Natural killer cell (primary cell): Measurements from ENCODE around the gene ARHGAP26. TPM values are rescaled to one million over a fixed set of nuclear protein-coding genes. Genes with fewer than 3 reads are reported as not detected.
A peak's percentile ranks its signal among the peaks of the same experiment; 100 is the strongest.

ENCODE experiments used
- ATAC-seq, 3 donors: fragments of 150-1000 bp in 2 of 3; fragments of 200-7000 bp in 1 of 3; cut with Tn5 transposase; 1 replicate in 1 of 3; 2 replicates in 2 of 3; pipeline ENCODE4 v1.10.0; 2021; ENCODE audit warnings: mild to moderate bottlenecking in 2 of 3, moderate library complexity in 2 of 3
- DNase-seq, 2 donors: peaks; one replicate each; pipeline versions ENCODE4 v3.0.0 to v3.0.0-alpha.2; 2013 to 2021; ENCODE audit warnings: mixed read lengths in 1 of 2
- H3K27ac ChIP-seq: one replicate; pipeline ENCODE4 v1.5.1; 2013; ENCODE audit warnings: mild to moderate bottlenecking, low read length
- H3K27me3 ChIP-seq: one replicate; pipeline ENCODE4 v1.6.1; 2013; ENCODE audit warnings: low read length; ENCODE audit not compliant: control insufficient read depth, insufficient read depth
- H3K36me3 ChIP-seq: one replicate; pipeline ENCODE4 v1.6.1; 2013; ENCODE audit warnings: low read length; ENCODE audit not compliant: control insufficient read depth, insufficient read depth
- H3K4me1 ChIP-seq: one replicate; pipeline ENCODE4 v1.6.1; 2013; ENCODE audit warnings: low read length; ENCODE audit not compliant: control insufficient read depth, insufficient read depth
- H3K4me3 ChIP-seq: one replicate; pipeline ENCODE4 v1.5.1; 2013; ENCODE audit warnings: low read length
- H3K9me3 ChIP-seq: one replicate; pipeline ENCODE4 v1.6.1; 2013; ENCODE audit warnings: low read length; ENCODE audit not compliant: control insufficient read depth, insufficient read depth
- H3K27ac Mint-ChIP-seq, 2 donors: one replicate each; pipeline ENCODE4 v1.8.0; 2022; ENCODE audit warnings: mild to moderate bottlenecking in 2 of 2, mixed read lengths in 2 of 2, moderate library complexity in 1 of 2
- H3K27me3 Mint-ChIP-seq, 2 donors: one replicate each; pipeline ENCODE4 v1.8.0; 2022; ENCODE audit warnings: low read depth in 2 of 2, mixed read lengths in 2 of 2
- H3K36me3 Mint-ChIP-seq: one replicate; pipeline ENCODE4 v1.8.0; 2022; ENCODE audit warnings: mixed read lengths
- H3K4me1 Mint-ChIP-seq, 2 donors: one replicate each; pipeline ENCODE4 v1.8.0; 2022; ENCODE audit warnings: mixed read lengths in 2 of 2
- H3K4me3 Mint-ChIP-seq: one replicate; pipeline ENCODE4 v1.8.0; 2022; ENCODE audit warnings: mild to moderate bottlenecking, moderate library complexity, mixed read lengths
- H3K9me3 Mint-ChIP-seq, 2 donors: one replicate each; pipeline ENCODE4 v1.8.0; 2022; ENCODE audit warnings: mixed read lengths in 2 of 2
- CTCF ChIP-seq: fragments of 200-600 bp; IDR thresholded peaks from one replicate; pipeline ENCODE4 v1.8.0; 2022; ENCODE audit warnings: antibody characterized with exemption
- WGBS: methylation state at CpG from one replicate; pipeline ENCODE4 v1.1.7; 2013; ENCODE audit warnings: missing lambda C conversion rate; ENCODE audit not compliant: insufficient coverage; 5-methylcytosine and 5-hydroxymethylcytosine counted together
- intact Hi-C: fragments of 100-400 bp; cut with micrococcal nuclease; formaldehyde crosslinking; loops from one replicate; pipeline ENCODE4 v1.14.2; 2022
- total RNA-seq, 4 donors: library from RNA; stranded (reverse); fragments of 120-200 nt in 1 of 4; gene quantifications; one replicate each; pipeline versions ENCODE4 v1.2.3 to v1.2.4, GENCODE V29; 2013 to 2022

Gene ARHGAP26
- total RNA-seq, 3 donors from 2014 or later (not counting 1 experiment from before 2014, with no cell fraction given): 153 to 159 (median 158) TPM

GRCh38 chr5:143194713-143195112 is 424.5 kb downstream of the ARHGAP26 start:
- intact Hi-C loops: loop anchor here (10.0 kb wide), 1 partner anchor 630 kb away; no protein-coding TSS in a partner anchor
- Mint-ChIP-seq H3K9me3 (no peaks in the 10 kb centered on the region), H3K4me1 (peaks cover 21 to 26% of the 10 kb centered on the region in 2 donors)

DNA sequence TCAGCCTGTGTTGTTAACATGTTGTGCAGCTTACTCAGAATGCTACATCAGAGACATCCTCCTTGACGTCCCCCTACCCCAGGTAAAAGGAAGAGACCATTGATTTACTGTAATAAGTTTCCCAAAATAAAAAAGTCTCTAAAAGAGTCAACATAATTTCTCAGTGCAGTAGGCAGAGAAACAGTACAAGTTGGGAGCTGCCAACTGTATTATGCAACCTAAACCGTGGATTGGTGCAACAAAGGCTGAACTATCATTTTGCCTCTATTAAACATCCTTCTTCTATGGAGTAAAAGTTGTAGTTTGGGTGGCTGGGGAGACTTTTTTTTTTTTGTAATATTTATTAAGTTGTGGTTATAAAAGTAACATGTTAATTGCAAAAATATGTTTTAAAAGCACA is 425.3 kb downstream of the ARHGAP26 start:
- H3K4me3 Mint-ChIP-seq: no peak overlapping the region
- intact Hi-C loops: loop anchor here (10.0 kb wide), 1 partner anchor 629 kb away; no protein-coding TSS in a partner anchor
- no peak overlapping the region for H3K27ac ChIP-seq

More at GRCh38 chr5:143194713-143195112, 424.5 kb downstream of the ARHGAP26 start:
- DNase-seq (no peak), ATAC-seq (no peak)
- H3K27me3 Mint-ChIP-seq: no peaks in the 10 kb centered on the region
- no peak overlapping the region for H3K4me3 ChIP-seq
- H3K9me3 ChIP-seq: peaks cover 5% of the 10 kb centered on the region
- no peaks in the 10 kb centered on the region for H3K36me3 ChIP-seq
- 100% methylated on average over 5 of the region's 5 CpGs for WGBS
- peaks cover 9% of the 10 kb centered on the region for H3K36me3 Mint-ChIP-seq
- H3K4me1 ChIP-seq: no peaks in the 10 kb centered on the region
- TF ChIP-seq CTCF: no peak
- H3K27ac ChIP-seq: no peak overlapping the region
- H3K4me3 Mint-ChIP-seq: no peak overlapping the region
- H3K27ac Mint-ChIP-seq: no peak overlapping the region
- H3K27me3 ChIP-seq: no peaks in the 10 kb centered on the region

DNA sequence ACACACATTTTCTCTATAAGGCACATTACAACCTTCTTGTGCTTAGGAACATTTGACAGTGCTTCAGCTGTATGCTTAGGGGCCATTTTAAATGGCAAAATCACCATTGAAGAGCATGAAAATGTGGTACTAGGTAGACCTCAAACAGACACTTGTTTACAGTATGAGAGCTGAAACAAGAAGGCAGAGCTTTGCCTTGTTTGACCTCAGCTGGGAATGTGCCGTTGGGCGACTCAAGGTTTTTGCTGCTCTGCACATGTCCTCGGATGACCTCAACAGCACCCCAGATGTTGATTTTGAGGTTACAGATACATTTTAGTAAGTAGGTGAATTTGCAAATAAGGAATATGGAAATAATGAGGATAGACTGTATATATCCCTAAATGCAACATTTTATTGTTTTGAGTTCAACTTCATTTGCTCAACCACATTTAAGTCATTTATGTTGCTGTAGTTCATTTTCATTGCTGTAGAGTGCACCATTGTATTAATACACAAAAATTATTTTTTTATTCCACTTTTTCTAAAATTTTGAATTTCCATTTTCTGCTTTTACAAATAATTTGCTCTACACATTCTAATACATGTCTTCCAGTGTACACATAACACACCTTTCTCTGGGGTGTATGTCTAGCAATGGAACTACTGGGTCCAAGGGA is 426.6 kb downstream of the ARHGAP26 start:
- no peaks in the 10 kb centered on the region for H3K36me3 Mint-ChIP-seq
- no peak overlapping the region for H3K27ac Mint-ChIP-seq
- no peaks in the 10 kb centered on the region for H3K27me3 Mint-ChIP-seq
- no peaks in the 10 kb centered on the region for H3K4me1 ChIP-seq
- WGBS: 86% methylated on average over 3 of the region's 3 CpGs
- H3K27me3 ChIP-seq: no peaks in the 10 kb centered on the region
- no peak overlapping the region for H3K4me3 ChIP-seq
- peaks cover 27 to 34% of the 10 kb centered on the region in 2 donors for H3K4me1 Mint-ChIP-seq
- ATAC-seq (peak in 1 of 3 donors; percentile 26), DNase-seq (no peak)
- no peaks in the 10 kb centered on the region for H3K36me3 ChIP-seq
- intact Hi-C loops: loop anchor here (10.0 kb wide), 1 partner anchor 628 kb away; no protein-coding TSS in a partner anchor
- no peak overlapping the region for H3K27ac ChIP-seq
- H3K9me3 Mint-ChIP-seq: no peaks in the 10 kb centered on the region
- H3K4me3 Mint-ChIP-seq: no peak overlapping the region
- no peaks in the 10 kb centered on the region for H3K9me3 ChIP-seq
- no peak for TF ChIP-seq CTCF

More for the DNA sequence above, 425.3 kb downstream of the ARHGAP26 start:
- no peak for ATAC-seq
- Mint-ChIP-seq H3K27me3 (no peaks in the 10 kb centered on the region), H3K36me3 (peaks cover 2% of the 10 kb centered on the region), H3K9me3 (no peaks in the 10 kb centered on the region), H3K4me1 (peaks cover 27 to 29% of the 10 kb centered on the region in 2 donors), H3K27ac (no peak overlapping the region)
- Histone ChIP-seq H3K36me3 (no peaks in the 10 kb centered on the region), H3K4me1 (no peaks in the 10 kb centered on the region), H3K9me3 (no peaks in the 10 kb centered on the region), H3K27me3 (no peaks in the 10 kb centered on the region), H3K4me3 (no peak overlapping the region)
- DNase-seq: no peak
- WGBS: 63% methylated on average over 1 of the region's 2 CpGs
- TF ChIP-seq CTCF: no peak

GRCh38 chr5:143197260-143197656 is 427.1 kb downstream of the ARHGAP26 start:
- H3K36me3 Mint-ChIP-seq: no peaks in the 10 kb centered on the region
- peaks cover 29 to 30% of the 10 kb centered on the region in 2 donors for H3K4me1 Mint-ChIP-seq
- H3K27me3 Mint-ChIP-seq: no peaks in the 10 kb centered on the region
- no peak overlapping the region for H3K4me3 Mint-ChIP-seq
- ATAC-seq (peak in 2 of 3 donors; percentile 36 to 46), DNase-seq (no peak)
- H3K27ac ChIP-seq: no peak overlapping the region
- H3K27me3 ChIP-seq: no peaks in the 10 kb centered on the region
- no peaks in the 10 kb centered on the region for H3K9me3 ChIP-seq
- no peaks in the 10 kb centered on the region for H3K4me1 ChIP-seq
- no peaks in the 10 kb centered on the region for H3K9me3 Mint-ChIP-seq
- no peak overlapping the region for H3K4me3 ChIP-seq
- TF ChIP-seq CTCF: no peak
- intact Hi-C loops: loop anchor here (10.0 kb wide), 1 partner anchor 628 kb away; no protein-coding TSS in a partner anchor
- H3K27ac Mint-ChIP-seq: no peak overlapping the region
- no peaks in the 10 kb centered on the region for H3K36me3 ChIP-seq
